Left renal cortex interstitium (tissue), 4 donors: ENCODE data around the gene CENPU. TPM values are rescaled to one million over a fixed set of nuclear protein-coding genes. Genes with fewer than 3 reads are reported as not detected.
A peak's percentile ranks its signal among the peaks of the same experiment; 100 is the strongest.
"Not testable (repeated sequence)": the region's sequence is repeated elsewhere in the genome, so short reads cannot be mapped to it uniquely, and the experiment has no call there.

Experiments
- DNase-seq, 4 donors: peaks; one replicate each; pipeline ENCODE4 v3.0.0-alpha.2; 2013; ENCODE audit warnings: low read depth in 4 of 4, low spot score in 2 of 4, missing footprints in 1 of 4
- polyA plus RNA-seq, 4 donors: library from polyadenylated mRNA; unstranded; fragments of 120-200 nt; gene quantifications; one replicate each; pipeline ENCODE4 v1.2.1, GENCODE V29; 2013; ENCODE audit not compliant: insufficient read length in 4 of 4

The CENPU gene
- polyA plus RNA-seq, 4 donors = 36.2 to 61.4 (median 40.7) TPM

- DNase-seq = no peak
Observed at GRCh38 chr4:184669251-184669650, 64.6 kb downstream of the CENPU start.

- DNase-seq = no peak
Observed at GRCh38 chr4:184668511-184669114, 65.3 kb downstream of the CENPU start.

GRCh38 chr4:184668096-184668495 is 65.8 kb downstream of the CENPU start:
- no peak for DNase-seq

DNA sequence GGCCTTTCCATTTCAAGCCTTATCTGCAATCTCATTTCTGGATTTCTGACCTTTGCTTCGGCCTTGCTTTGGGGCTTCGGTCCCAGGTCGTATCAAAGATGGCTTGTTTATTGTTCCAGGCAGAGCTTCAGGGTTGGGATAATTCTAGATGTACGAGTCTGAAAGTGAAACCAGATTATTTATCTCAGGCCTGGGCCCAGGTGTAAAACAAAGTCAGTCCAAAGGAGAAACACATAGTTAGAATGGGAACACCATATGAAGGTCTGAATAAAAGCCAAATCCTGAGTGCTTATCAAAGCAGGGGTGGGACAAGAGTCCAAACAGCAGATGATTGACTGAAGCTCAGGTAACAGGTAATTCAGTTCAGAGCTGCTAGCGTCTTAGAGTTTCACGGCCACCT is 67.2 kb downstream of the CENPU start:
- DNase-seq = no peak

GRCh38 chr4:184664445-184665210 is 69.3 kb downstream of the CENPU start:
- no peak for DNase-seq

DNA sequence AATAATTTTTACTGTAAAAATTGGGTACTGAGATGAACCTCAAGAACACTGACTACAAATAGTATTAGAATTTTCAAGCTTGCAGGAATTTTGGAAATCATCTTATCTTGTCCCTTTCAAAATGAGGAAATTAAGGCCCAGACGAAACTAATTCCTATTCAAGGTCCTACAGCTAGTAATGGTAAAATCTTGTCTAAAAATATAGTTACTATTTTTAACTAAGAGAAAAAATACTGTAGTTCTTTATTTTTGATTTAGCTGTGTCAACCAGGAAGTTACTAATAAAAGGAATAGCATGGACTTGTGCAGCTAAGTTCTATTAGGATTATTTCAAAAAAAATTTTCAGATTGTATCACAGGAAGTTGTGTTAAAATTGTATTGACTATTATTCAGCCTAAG is 71.7 kb downstream of the CENPU start:
- no peak for DNase-seq

DNA sequence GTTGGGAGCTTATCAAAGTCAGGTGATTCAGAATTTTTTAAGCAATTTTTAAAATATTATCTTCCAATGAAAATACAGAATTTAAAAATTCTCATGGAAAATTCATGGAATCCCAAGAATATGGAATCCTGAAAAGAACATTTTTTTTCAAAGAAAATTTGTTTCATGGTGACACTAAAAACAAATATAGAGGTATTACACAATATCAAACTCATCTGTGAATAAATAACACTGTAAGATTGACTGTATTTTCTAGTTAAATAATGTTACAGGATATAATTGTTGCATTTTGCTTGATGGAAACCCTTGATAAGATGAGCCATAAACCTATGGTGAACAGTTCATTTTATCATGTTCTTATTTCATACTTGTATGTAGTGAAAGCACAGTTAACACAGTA is 72.9 kb downstream of the CENPU start:
- DNase-seq = no peak

GRCh38 chr4:184657820-184658219 is 76.1 kb downstream of the CENPU start:
- DNase-seq = not testable (repeated sequence)

DNA sequence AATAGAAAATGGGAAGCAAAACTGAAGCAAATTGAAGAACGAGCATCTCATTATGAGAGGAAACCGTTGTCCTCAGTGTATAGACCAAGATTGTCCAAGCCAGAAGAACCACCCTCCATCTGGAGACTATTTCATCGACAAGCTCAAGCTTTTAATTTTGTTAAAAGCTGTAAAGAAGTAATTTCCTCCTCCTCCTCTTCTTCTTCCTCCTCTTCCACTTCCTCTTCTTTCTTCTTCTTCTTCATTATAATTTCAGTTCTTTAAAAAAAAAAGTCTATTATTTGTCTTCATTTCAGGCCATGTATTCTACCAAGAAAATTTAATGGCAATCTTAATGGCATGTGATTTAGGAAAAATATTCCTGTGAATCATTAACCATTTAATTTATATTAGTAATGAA is 76.8 kb downstream of the CENPU start:
- DNase-seq = no peak

GRCh38 chr4:184655889-184656869 is 77.7 kb downstream of the CENPU start:
- DNase-seq = no peak

GRCh38 chr4:184653650-184654049 is 80.2 kb downstream of the CENPU start:
- DNase-seq = no peak

GRCh38 chr4:184652681-184653080 is 81.2 kb downstream of the CENPU start:
- DNase-seq = not testable (repeated sequence)

- no peak for DNase-seq
Observed at GRCh38 chr4:184651899-184652298, 82.0 kb downstream of the CENPU start.

DNA sequence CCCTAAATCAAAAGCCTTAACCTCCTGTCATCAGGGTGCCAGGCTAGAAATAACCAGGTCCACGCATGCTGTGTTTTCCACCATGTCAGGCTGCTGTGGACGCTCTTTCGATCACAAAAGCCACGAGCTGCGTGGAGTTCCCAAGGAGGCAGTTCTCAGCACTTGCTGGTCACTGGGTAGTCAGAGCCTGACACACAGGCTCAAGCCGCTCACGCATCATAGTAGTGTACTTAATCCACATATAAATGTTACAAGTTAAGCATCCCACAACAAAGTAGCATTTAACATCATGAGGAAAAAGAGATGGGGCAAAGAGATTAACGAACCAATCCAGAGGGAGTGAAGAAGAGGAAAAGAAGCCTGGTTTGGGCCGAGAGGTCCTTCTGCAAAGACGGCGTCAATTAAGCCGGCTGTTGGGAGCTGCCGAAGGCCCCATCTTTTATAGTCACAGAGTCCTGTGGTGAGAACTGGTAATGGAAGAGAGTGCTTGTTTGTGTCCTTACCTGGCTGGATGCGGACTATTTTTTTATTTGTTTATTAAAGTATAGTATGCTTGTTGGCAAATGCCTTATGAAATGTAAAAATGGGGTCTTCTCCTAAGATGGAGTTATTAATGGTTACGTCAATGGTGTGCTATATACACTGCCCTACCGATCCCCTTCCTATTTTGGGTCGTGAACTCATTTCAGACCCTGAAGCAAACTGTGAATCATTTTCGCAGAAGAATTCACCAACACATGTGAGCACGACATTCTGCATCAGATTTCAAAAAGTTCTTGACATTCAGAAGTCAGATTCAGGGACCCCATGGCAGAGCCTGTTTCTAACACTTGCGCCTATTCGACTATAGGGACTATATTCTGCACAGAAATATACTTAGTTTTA is 83.7 kb downstream of the CENPU start:
- peak in 2 of 4 donors; percentile 36 to 60 for DNase-seq

- DNase-seq = peak; percentile 81 to 91 (median 87)
Observed at GRCh38 chr4:184649026-184649970, 84.6 kb downstream of the CENPU start, which contains the start of the genes CASP3 and PRIMPOL. Gene CASP3, minus strand, starts transcription at chr4:184649447. Its CDS starts 10,994 bp downstream, at chr4:184638453. Gene PRIMPOL, plus strand, starts transcription at chr4:184649738. Its CDS starts 7,403 bp downstream, at chr4:184657141.

GRCh38 chr4:184648313-184649025 is 85.4 kb downstream of the CENPU start:
- DNase-seq = peak; percentile 29 to 48 (median 43)

- no peak for DNase-seq
Observed at GRCh38 chr4:184648054-184648312, 85.9 kb downstream of the CENPU start.
